H9 (cell line): Measurements from ENCODE around the gene ASTN2. TPM values are rescaled to one million over a fixed set of nuclear protein-coding genes. Genes with fewer than 3 reads are reported as not detected.

Source experiments
- DNase-seq: peaks from one replicate; pipeline ENCODE4 v3.0.0-alpha.2; 2017
- H2AFZ ChIP-seq: one replicate; pipeline ENCODE4 v1.6.1; 2013; ENCODE audit warnings: mild to moderate bottlenecking, low read length, control low read depth, moderate library complexity
- H2AK5ac ChIP-seq: 2 replicates; pipeline ENCODE4 v1.6.1; 2013; ENCODE audit warnings: low read length, control low read depth, mixed read lengths; ENCODE audit not compliant: insufficient read length
- H2BK120ac ChIP-seq: one replicate; pipeline ENCODE4 v1.6.1; 2013; ENCODE audit warnings: low read depth, mild to moderate bottlenecking, low read length, control low read depth, inconsistent platforms; ENCODE audit not compliant: poor library complexity, severe bottlenecking
- H2BK12ac ChIP-seq: 2 replicates; pipeline ENCODE4 v1.6.1; 2013; ENCODE audit warnings: low read length, control low read depth, mixed read lengths, low read depth; ENCODE audit not compliant: insufficient read length
- H2BK15ac ChIP-seq: 2 replicates; pipeline ENCODE4 v1.6.1; 2013; ENCODE audit warnings: low read depth, low read length, control low read depth
- H2BK20ac ChIP-seq: one replicate; pipeline ENCODE4 v1.6.1; 2013; ENCODE audit warnings: low read depth, mild to moderate bottlenecking, low read length, control low read depth, inconsistent platforms; ENCODE audit not compliant: poor library complexity, severe bottlenecking
- H2BK5ac ChIP-seq: 2 replicates; pipeline ENCODE4 v1.6.1; 2013; ENCODE audit warnings: low read length, control low read depth, mixed read lengths; ENCODE audit not compliant: insufficient read length
- H3K14ac ChIP-seq: 2 replicates; pipeline ENCODE4 v1.6.1; 2013; ENCODE audit warnings: low read length, control low read depth; ENCODE audit not compliant: insufficient read depth
- H3K18ac ChIP-seq: 2 replicates; pipeline ENCODE4 v1.6.1; 2013; ENCODE audit warnings: low read depth, mild to moderate bottlenecking, mixed read lengths, low read length, control low read depth; ENCODE audit not compliant: insufficient read length
- H3K23ac ChIP-seq: 2 replicates; pipeline ENCODE4 v1.6.1; 2013; ENCODE audit warnings: low read length, control low read depth, mixed read lengths, low read depth; ENCODE audit not compliant: insufficient read length
- H3K23me2 ChIP-seq: 2 replicates; pipeline ENCODE4 v1.6.1; 2013; ENCODE audit warnings: low read depth, mild to moderate bottlenecking, mixed read lengths, low read length, control low read depth; ENCODE audit not compliant: insufficient read length, poor library complexity, severe bottlenecking
- H3K27ac ChIP-seq: 2 replicates; pipeline ENCODE4 v1.5.1; 2013; ENCODE audit warnings: low read length, control low read depth, mixed read lengths, low read depth; ENCODE audit not compliant: insufficient read length
- H3K27me3 ChIP-seq: 2 replicates; pipeline ENCODE4 v1.6.1; 2013; ENCODE audit warnings: low read length, control low read depth, inconsistent platforms; ENCODE audit not compliant: insufficient read depth
- H3K4ac ChIP-seq: 2 replicates; pipeline ENCODE4 v1.6.1; 2013; ENCODE audit warnings: low read depth, mild to moderate bottlenecking, control low read depth, inconsistent platforms, low read length, moderate library complexity
- H3K4me1 ChIP-seq: 2 replicates; pipeline ENCODE4 v1.6.1; 2013; ENCODE audit warnings: low read length, control low read depth, inconsistent platforms; ENCODE audit not compliant: insufficient read depth
- H3K4me2 ChIP-seq: 2 replicates; pipeline ENCODE4 v1.6.1; 2013; ENCODE audit warnings: low read length, control low read depth, mixed read lengths; ENCODE audit not compliant: insufficient read length, insufficient read depth
- H3K56ac ChIP-seq: 2 replicates; pipeline ENCODE4 v1.6.1; 2013; ENCODE audit warnings: low read depth, mild to moderate bottlenecking, mixed read lengths, low read length, control low read depth; ENCODE audit not compliant: insufficient read length
- H3K79me1 ChIP-seq: 2 replicates; pipeline ENCODE4 v1.6.1; 2013; ENCODE audit warnings: low read depth, mild to moderate bottlenecking, moderate library complexity, low read length, control low read depth, inconsistent platforms; ENCODE audit not compliant: insufficient read depth, poor library complexity, severe bottlenecking
- H3K79me2 ChIP-seq: 2 replicates; pipeline ENCODE4 v1.6.1; 2013; ENCODE audit warnings: low read length, control low read depth, inconsistent platforms; ENCODE audit not compliant: insufficient read depth
- H3K9ac ChIP-seq: 2 replicates; pipeline ENCODE4 v1.6.1; 2013; ENCODE audit warnings: low read length, control low read depth, mixed read lengths; ENCODE audit not compliant: insufficient read length; ENCODE audit errors: extremely low read depth
- H3K9me3 ChIP-seq: one replicate; pipeline ENCODE4 v1.6.1; 2013; ENCODE audit warnings: low read depth, low read length, inconsistent platforms; ENCODE audit not compliant: control insufficient read depth
- H3T11ph ChIP-seq: one replicate; pipeline ENCODE4 v1.6.1; 2013; ENCODE audit warnings: mild to moderate bottlenecking, low read length, control low read depth, inconsistent platforms
- H4K20me1 ChIP-seq: one replicate; pipeline ENCODE4 v1.6.1; 2013; ENCODE audit not compliant: control insufficient read depth, insufficient read length, insufficient read depth
- H4K5ac ChIP-seq: 2 replicates; pipeline ENCODE4 v1.6.1; 2013; ENCODE audit warnings: low read depth, mild to moderate bottlenecking, mixed read lengths, low read length, control low read depth; ENCODE audit not compliant: insufficient read length
- H4K8ac ChIP-seq: replicated peaks from 2 replicates; pipeline ENCODE4 v1.6.1; 2013; ENCODE audit warnings: low read length, control low read depth, mixed read lengths, low read depth; ENCODE audit not compliant: insufficient read length
- H4K91ac ChIP-seq: 2 replicates; pipeline ENCODE4 v1.6.1; 2013; ENCODE audit warnings: low read depth, mild to moderate bottlenecking, moderate library complexity, mixed read lengths, low read length, control low read depth; ENCODE audit not compliant: insufficient read length
- H3K27ac Mint-ChIP-seq, 3 experiments: 2 replicates in 2 of 3; 3 replicates in 1 of 3; pipeline ENCODE4 v1.8.0; 2020 to 2021; ENCODE audit warnings: mixed read lengths in 3 of 3, mild to moderate bottlenecking in 1 of 3, moderate library complexity in 1 of 3
- H3K27me3 Mint-ChIP-seq: 2 replicates; pipeline ENCODE4 v1.8.0; 2021; ENCODE audit warnings: low read depth, mild to moderate bottlenecking, moderate library complexity, mixed read lengths
- H3K36me3 Mint-ChIP-seq, 3 experiments: 2 replicates in 2 of 3; 3 replicates in 1 of 3; pipeline ENCODE4 v1.8.0; 2020 to 2021; ENCODE audit warnings: low read depth in 3 of 3, mixed read lengths in 3 of 3; ENCODE audit not compliant: insufficient read depth in 1 of 3
- H3K4me1 Mint-ChIP-seq, 2 experiments: 2 replicates each; pipeline ENCODE4 v1.8.0; 2020; ENCODE audit warnings: mixed read lengths in 2 of 2
- H3K4me3 Mint-ChIP-seq, 2 experiments: 2 replicates in 1 of 2; 3 replicates in 1 of 2; pipeline ENCODE4 v1.8.0; 2020 to 2021; ENCODE audit warnings: mild to moderate bottlenecking in 2 of 2, mixed read lengths in 2 of 2, moderate library complexity in 1 of 2
- H3K9me3 Mint-ChIP-seq, 2 experiments: 2 replicates in 1 of 2; 3 replicates in 1 of 2; pipeline ENCODE4 v1.8.0; 2020; ENCODE audit warnings: mild to moderate bottlenecking in 2 of 2, mixed read lengths in 2 of 2, moderate library complexity in 1 of 2
- WGBS: extraction: QIAGEN DNeasy Blood & Tissue Kit; methylation state at CpG from one replicate; pipeline ENCODE4 v1.1.7; 2013; ENCODE audit warnings: missing lambda C conversion rate, low lambda C conversion rate, mixed read lengths; ENCODE audit not compliant: insufficient read length; ENCODE audit errors: extremely low coverage; 5-methylcytosine and 5-hydroxymethylcytosine counted together
- total RNA-seq: library from RNA; stranded (reverse); gene quantifications from 2 replicates; pipeline ENCODE4 v1.2.1, GENCODE V29; 2021
- TF ChIP-seq, protein P1 (sequence below): fragments of 200-600 bp; sonication (generic); conservative IDR thresholded peaks from 3 replicates; pipeline ENCODE4 v1.8.0; 2021; ENCODE audit warnings: antibody characterized with exemption, mild to moderate bottlenecking

Gene ASTN2
- total RNA-seq, 1 experiment from 2014 or later = 9.7 TPM

DNA sequence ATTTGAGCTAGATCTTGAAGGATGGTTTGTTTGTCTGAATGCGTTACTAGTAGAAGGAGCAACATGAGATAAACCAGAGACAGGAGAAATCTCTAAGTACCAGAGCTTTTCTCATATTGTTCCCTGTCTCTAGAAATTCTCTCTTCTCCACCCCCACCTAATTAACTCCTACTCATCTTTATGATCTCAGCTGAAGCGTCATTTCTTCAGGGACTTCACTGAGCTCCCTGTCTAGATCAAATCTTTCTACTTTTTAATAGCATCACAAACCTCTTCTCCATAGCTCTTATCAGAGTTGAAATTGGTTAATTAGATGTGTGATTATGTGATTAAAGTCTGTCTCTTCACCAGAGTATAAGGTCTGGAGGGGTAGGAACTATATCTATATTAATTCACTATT is 1035.0 kb downstream of the ASTN2 start:
- Histone ChIP-seq H2BK15ac (no peak overlapping the region), H3K9ac (no peak overlapping the region), H3K9me3 (no peaks in the 10 kb centered on the region), H2AK5ac (no peak overlapping the region), H3K56ac (no peak overlapping the region), H2BK20ac (no peak overlapping the region), H3K27me3 (no peaks in the 10 kb centered on the region), H2BK12ac (no peak overlapping the region), H3T11ph (no peak overlapping the region), H2BK120ac (no peak overlapping the region), H3K14ac (no peak overlapping the region), H3K79me2 (no peaks in the 10 kb centered on the region), H4K91ac (no peak overlapping the region), H2AFZ (no peak overlapping the region), H3K79me1 (no peaks in the 10 kb centered on the region), H3K27ac (no peak overlapping the region), H4K8ac (no peak overlapping the region), H4K20me1 (no peaks in the 10 kb centered on the region), H3K4ac (no peak overlapping the region), H3K23me2 (no peaks in the 10 kb centered on the region), H3K23ac (no peak overlapping the region), H3K4me2 (no peak overlapping the region), H2BK5ac (no peak overlapping the region), H4K5ac (no peak overlapping the region), H3K18ac (no peak overlapping the region), H3K4me1 (no peaks in the 10 kb centered on the region)
- no CpG with 5 or more reads among the region's 2 CpGs for WGBS
- Mint-ChIP-seq H3K4me3 (no peak overlapping the region), H3K27me3 (no peaks in the 10 kb centered on the region), H3K9me3 (no peaks in the 10 kb centered on the region), H3K36me3 (no peaks in the 10 kb centered on the region), H3K27ac (no peak overlapping the region), H3K4me1 (peaks cover 0 to 10% of the 10 kb centered on the region in 2 experiments; a peak in 1 of 4 replicates)
- no peak for DNase-seq
- TF ChIP-seq, protein P1, sequence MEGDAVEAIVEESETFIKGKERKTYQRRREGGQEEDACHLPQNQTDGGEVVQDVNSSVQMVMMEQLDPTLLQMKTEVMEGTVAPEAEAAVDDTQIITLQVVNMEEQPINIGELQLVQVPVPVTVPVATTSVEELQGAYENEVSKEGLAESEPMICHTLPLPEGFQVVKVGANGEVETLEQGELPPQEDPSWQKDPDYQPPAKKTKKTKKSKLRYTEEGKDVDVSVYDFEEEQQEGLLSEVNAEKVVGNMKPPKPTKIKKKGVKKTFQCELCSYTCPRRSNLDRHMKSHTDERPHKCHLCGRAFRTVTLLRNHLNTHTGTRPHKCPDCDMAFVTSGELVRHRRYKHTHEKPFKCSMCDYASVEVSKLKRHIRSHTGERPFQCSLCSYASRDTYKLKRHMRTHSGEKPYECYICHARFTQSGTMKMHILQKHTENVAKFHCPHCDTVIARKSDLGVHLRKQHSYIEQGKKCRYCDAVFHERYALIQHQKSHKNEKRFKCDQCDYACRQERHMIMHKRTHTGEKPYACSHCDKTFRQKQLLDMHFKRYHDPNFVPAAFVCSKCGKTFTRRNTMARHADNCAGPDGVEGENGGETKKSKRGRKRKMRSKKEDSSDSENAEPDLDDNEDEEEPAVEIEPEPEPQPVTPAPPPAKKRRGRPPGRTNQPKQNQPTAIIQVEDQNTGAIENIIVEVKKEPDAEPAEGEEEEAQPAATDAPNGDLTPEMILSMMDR = no peak
